NCI-H524 treated with DMSO at 0.1 percent for 48 hours (cell line): ENCODE results near the gene FOLR2.
"Not testable (repeated sequence)": the region's sequence is repeated elsewhere in the genome, so short reads cannot be mapped to it uniquely, and the experiment has no call there.

Experiments used
- DNase-seq: peaks from one replicate; lab custom pipeline; 2025; lab: John Stamatoyannopoulos, UW

The FOLR2 gene

DNA sequence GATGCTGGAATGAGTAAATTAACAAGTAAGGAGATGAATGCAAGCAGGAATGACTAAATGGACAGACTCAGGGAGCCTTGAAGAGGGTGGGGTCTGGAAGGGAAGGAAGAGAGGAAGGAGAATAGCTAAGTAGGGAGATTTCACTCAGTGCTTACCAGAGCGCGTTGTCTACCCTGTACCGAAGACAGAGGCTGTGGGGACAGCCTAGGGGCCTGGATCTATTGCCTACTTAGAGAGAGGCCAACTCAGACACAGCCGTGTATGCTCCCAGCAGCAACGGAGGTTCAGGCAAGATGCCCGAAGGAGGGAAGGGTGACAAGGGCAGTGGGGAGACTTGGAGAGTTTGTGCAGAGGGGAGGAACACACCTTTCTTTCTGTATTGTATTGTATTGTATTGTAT, at the start of gene FOLR2:
Gene FOLR2, plus strand, starts transcription at position 157 of the 400 bp plus-strand sequence. CDS start 1,791 bp downstream, outside the sequence.
- DNase-seq = no peak

DNA sequence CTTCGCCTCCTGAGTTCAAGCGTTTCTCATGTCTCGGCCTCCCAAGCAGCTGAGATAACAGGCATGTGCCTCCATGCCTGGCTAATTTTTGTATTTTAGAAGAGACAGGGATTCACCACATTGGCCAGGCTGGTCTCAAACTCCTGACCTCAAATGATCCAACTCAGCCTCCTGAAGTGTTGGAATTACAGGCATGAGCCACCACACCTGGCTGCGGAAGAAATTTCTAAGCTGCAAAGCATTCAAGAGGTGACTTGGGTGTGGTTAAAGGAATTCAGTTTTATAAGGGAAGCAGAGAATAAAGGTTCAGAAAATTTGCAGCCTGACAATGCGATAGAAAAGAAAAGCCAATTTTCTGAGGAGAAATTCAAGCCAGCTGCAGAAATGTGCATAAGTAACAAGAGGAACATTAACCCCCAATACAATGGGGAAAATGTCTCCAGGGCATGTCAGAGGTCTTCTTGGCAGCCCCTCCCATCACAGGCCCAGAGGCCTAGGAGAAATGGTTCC, 47.5 kb upstream of the FOLR2 start:
- not testable (repeated sequence) for DNase-seq

DNA sequence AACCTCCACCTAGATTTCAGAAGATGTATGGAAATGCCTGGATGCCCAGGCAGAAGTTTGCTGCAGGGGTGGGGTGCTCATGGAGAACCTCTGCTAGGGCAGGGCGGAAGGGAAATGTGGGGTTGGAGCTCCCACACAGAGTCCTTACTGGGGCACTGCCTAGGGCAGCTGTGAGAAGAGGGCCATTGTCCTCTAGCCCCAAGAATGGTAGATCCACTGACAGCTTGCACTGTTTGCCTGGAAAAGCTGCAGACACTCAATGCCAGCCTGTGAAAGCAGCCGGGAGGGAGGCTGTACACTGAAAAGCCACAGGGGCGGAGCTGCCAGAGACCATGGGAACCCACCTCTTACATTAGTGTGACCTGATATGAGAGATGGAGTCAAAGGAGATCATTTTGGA, 46.8 kb upstream of the FOLR2 start:
- not testable (repeated sequence) for DNase-seq

DNA sequence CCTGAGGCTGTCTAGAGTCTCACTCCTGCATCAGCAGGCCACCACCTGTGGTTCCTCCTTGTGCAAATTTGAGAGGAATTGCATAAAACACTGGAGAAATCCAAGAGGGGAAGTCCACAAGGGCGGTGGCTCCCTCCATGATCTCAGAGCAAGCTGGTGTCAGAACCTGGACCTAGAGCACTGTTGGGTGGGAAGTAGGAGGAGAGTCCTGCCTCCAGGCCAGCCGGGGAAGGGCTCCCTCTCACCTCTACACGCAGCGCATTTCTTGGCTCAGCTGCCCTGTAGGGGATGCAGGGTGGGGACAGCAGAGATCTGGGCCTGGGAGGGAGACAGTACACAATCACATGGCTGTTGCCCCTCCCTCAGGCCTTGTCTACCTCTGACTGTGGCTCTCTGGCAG, 44.6 kb upstream of the FOLR2 start:
- not testable (repeated sequence) for DNase-seq

DNA sequence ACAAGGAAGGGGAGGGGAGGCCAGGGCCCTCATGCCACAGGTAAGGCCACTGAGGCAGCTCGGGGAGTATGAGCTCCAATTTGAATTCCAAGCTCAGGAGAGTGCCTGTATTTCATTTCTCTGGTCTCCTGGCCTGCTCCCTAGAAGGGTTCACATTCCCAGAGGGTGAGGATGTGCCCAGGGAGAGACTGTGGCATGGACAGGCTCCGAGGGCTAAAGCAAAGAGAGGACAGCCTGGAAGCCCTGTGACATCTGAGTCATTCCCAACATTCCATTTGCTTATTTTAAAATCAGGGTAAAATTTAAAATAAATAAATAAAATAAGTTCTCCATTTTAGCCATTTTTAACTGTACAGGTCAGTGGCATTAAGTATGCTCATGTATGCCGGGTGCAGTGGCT, 43.3 kb upstream of the FOLR2 start:
- DNase-seq = no peak

DNA sequence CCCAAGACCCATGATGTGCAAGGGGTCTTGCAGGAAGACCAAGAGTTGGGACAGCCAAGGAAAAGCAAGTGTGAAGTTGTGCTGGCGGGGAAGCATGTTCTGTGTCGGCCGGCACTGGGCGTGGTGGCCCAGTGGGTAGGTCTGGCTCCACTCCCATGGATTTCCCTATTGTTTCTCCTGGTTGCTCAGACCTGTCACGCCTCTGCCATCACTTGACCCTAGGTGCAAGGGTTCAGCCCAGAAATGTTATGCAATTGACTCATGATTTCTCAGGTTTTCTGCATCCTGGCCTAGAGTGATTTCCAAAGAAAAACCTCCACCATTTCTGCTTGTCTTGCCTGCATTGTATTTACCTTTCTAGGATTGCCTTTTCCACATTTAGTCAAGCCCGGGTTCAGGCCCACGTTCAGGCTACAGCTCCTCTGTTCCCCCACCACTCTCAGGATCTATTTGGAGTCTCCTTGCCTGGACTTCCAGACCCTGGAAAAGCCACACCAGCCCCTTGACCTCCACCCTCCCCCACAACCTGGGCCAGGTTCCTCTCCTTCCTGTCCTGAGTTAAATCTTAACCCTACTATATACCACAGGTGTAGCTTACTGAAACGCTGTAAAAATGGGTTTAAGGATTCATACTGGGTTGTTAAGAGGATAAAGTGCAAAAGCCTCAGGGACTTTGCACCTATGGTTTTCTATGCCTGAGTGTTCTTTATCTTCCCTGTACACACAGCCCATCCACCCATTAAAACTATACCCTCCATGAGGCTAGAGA, 42.1 kb upstream of the FOLR2 start:
- DNase-seq = no peak

DNA sequence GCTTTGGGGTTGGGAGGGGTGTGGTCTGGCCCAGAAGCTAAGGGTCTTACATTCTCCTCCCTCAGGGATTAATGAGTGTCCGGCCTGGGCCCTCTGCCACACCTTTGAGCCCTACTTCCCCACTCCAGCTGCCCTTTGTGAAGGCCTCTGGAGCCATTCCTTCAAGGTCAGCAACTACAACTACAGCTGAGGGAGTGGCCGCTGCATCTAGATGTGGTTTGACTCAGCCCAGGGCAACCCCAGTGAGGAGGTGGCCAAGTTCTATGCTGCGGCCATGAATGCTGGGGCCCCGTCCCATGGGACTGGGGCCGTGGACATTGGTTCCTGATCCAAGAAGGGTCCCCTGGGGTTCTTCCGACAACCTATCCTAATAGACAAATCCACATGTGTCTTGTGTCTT, 38.9 kb upstream of the FOLR2 start:
- no peak for DNase-seq

DNA sequence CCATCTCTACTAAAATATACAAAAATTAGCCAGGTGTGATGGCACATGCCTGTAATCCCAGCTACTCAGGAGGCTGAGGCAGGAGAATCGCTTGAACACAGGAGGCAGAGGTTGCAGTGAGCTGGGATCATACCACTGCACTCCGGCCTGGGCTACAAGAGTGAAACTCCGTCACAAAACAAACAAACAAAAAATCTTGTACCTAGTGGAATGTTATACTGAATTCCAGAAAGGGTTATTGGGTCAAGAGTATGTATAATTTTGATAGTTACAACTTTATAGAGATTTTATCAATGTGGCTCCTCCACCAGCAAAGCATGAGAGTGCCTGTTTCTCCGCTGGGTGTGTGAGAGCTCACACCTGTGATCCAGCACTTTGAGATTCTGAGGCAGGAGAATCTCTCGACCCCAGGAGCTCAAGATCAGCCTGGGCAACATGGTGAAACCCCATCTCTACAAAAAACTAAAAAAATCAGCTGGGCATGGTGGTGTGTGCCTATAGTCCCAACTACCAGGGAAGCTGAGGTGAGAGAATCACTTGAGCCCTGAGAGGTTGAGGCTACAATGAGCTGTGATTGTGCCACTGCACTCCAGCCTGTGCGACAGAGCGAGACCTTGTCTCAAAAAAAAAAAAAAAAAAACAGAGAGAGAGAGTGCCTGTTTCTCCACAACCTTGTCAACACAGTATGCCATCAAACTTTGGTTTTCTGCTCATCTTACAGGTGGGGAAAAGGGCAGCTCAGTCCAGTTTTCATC, 37.4 kb upstream of the FOLR2 start:
- DNase-seq = no peak

DNA sequence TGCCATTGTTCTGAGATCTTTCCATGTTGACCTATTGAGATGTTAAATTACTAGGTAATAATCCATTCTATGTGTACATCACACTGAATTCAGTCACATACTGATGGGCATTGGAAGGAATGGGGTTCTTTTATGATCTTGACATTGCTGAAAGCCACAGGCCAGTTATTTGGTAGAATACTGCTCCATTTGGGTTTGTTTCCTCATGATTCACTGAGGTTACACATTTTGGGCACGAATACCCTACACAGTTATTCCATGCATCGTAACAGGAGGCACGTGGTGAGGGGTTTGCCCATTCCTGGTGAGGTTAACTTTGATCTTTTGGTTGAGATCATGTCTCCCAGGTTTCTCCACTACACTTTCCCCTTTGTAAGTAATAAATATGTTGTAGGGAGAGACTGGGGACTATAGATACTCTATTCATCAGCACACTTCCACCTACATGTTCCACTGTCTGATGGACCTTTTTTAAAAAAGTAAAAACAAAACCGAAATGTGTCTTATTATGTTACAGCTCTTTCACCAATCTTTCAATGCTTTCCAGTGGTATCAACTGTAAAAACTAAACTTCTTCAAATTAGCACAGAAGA, 36.7 kb upstream of the FOLR2 start:
- no peak for DNase-seq

DNA sequence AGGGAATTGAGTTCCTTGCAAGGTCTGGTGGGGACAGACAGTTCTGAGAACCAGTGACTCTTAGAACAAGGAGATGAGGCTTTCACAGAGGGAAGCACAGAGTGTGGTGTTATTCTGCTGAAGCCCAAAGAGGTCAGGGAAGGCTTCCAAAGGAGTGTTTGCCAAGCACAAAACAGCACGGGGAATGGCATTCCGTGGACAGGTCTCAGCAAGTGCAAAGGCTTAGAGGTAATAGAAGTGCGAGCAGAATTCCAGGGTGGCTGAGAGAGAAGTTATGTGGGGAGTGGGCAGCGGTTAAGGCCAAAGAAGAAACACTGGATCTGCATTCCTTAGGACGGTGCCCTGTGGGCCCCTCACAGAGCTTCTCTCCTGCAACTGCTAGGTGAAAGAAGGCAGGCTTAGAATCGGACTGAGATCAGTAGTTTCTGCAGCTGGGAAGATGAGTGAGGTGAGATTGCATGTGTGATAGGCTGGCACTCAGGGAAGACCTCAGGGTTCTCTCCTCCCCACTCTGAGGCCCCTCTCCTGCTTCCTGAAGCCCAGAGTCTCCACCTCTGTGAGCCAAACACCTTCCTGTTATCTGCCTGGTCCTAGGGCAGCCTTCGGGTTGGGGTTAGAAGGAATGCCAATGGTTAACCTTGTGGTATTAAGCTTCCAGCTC, 35.6 kb upstream of the FOLR2 start:
- DNase-seq = not testable (repeated sequence)

DNA sequence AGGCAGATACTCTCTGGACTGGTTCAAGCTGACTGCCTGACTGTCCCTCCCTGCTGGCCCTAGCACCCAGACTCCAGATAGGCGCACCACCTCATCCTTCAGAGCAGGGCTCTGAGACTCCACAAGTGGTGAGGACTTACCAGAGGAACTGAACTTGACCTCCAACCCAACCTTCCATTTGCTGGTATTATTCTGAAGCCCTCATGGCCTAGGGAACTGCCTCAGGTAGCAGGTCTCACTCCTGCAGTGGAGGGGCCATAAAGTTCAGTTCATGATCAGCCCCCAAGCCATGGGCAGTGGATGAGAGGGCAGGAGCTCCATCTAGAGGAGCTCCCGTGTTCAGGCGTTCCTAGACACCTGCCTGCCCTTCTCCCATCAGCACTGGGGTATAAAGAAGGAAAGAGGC, 35.0 kb upstream of the FOLR2 start:
- not testable (repeated sequence) for DNase-seq

DNA sequence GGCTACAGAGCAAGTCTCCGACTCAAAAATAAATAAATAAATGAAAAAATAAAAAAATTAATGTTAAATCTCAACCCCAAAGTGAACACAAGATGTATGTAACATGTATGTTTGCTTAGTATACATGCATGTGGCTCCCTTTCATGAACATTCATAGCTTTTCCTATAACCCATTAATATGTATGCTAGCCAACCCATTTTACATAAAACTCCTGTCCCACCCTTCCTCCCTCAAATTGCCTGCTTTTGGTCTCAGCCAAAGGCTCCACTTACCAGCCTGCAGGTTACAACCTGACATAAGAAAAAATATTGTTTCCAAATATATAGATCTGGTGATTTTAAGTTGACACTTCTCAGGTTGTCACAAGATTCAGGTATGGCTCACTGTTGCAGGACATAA, 28.3 kb upstream of the FOLR2 start:
- DNase-seq = no peak

DNA sequence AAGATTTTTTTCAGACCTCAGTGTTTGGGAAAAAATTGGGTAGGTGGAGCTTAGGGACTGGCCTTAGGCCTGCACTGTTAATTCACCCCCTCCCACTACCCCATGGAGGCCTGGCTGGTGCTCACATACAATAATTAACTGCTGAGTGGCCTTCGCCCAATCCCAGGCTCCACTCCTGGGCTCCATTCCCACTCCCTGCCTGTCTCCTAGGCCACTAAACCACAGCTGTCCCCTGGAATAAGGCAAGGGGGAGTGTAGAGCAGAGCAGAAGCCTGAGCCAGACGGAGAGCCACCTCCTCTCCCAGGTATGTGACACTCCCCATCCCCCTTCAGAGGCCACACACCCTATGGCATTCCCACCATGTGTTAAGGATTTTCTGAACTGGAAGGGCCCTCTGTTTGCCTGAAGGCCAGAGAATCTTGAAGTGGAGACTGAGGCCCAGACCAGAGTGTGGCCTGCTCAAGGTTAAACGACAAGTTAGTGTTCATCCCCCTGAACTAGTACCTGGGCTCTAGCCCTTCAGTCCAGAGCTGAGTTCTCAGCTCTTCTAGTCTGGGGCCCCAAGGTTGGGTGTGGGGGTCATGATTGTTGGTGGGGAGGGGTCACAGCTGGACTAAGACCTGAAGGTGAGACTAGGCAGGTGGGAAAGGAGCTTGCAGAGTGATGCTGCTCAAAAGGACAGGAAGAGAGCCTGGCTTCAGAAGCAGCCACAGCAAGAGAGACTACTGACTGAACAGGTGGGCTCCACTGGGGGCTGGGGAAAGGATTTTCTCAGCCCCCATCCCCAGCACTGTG, 26.9 kb upstream of the FOLR2 start:
- peak; percentile 46 for DNase-seq

DNA sequence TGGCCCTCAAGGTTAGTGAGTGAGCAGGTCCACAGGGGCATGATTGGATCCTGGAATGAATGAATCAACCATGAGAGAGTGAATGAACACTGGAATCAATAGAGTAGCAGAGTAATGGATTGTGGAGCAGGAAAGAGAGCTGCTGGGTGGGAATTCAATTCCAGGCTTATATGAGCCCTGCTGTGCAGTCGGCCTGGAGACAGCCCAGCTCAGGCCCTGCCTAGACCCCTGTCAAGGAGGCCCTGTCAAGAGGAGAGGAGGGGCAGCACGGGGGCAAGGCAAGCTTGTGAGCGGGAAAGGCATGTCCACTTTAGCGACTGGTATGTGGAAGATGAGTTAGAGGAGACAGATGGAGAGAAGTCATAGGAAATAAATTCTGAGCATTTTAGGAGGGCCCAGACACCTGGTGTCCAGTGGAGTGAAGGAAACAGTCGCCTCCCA, 25.9 kb upstream of the FOLR2 start:
- no peak for DNase-seq

DNA sequence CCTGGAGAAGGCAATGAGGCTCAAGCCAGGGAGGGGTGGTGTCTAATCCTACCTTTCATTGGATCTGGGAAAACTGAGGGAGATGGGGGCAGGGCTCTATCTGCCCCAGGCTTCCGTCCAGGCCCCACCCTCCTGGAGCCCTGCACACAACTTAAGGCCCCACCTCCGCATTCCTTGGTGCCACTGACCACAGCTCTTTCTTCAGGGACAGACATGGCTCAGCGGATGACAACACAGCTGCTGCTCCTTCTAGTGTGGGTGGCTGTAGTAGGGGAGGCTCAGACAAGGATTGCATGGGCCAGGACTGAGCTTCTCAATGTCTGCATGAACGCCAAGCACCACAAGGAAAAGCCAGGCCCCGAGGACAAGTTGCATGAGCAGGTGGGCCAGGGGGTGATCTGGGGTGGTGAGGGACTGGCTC, 24.6 kb upstream of the FOLR2 start, which contains the start of gene FOLR1:
Gene FOLR1, plus strand, starts transcription at position 180 of the 421 bp plus-strand sequence. Its CDS starts 34 bp downstream, at position 214.
- no peak for DNase-seq

DNA sequence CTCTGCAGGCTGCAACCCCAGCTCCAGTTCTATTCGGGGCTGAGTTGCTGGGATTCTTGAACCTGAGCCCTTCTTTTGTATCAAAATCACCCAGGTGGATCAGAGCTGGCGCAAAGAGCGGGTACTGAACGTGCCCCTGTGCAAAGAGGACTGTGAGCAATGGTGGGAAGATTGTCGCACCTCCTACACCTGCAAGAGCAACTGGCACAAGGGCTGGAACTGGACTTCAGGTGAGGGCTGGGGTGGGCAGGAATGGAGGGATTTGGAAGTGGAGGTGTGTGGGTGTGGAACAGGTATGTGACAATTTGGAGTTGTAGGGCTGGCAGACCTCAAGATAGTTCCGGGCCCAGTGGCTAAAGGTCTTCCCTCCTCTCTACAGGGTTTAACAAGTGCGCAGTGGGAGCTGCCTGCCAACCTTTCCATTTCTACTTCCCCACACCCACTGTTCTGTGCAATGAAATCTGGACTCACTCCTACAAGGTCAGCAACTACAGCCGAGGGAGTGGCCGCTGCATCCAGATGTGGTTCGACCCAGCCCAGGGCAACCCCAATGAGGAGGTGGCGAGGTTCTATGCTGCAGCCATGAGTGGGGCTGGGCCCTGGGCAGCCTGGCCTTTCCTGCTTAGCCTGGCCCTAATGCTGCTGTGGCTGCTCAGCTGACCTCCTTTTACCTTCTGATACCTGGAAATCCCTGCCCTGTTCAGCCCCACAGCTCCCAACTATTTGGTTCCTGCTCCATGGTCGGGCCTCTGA, 20.9 kb upstream of the FOLR2 start:
- no peak for DNase-seq

DNA sequence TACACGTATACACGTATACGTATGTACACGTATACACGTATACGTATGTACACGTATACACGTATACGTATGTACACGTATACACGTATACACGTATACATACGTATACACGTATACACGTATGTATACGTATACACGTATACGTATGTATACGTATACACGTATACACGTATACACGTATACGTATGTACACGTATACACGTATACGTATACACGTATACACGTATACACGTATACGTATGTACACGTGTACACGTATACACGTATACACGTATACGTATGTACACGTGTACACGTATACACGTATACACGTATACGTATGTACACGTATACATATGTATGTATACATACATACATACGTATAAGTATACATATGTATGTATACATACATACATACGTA, 15.1 kb upstream of the FOLR2 start:
- not testable (repeated sequence) for DNase-seq

DNA sequence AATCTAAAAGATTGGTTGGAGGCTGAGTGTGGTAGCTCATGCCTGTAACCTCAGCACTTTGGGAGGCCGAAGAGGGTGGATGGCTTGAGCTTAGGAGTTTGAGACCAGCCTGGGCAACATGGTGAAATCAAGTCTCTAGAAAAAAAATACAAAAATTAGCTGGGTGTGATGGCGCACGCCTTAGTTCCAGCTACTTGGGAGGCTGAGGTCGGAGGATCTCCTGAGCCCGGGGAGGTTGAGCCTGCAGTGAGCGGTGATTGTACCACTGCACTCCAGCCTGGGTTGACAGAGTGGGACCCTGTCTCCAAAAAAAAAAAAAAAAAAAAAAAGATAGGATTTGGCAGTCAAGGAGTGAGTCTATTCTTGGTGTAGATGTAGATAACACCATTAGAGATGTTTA, 14.0 kb upstream of the FOLR2 start:
- DNase-seq = no peak

DNA sequence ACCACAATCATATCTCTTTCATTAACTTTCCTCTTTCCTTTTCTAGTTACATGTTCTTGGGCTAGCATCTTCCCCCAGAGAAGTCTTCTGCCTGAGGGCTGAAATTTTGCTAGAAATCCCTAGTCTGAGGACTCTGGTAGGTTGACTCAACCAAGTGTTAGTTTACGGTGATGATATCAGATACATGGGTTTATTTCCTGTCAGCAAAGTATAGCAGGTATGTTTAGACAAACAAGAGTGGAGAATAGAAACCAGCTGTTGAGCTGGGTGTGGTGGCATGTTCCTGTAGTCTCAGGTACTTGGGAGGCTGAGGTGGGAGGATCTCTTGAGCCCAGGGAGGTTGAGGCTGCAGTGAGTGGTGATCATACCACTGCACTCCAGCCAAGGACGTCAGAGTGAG, 13.4 kb upstream of the FOLR2 start:
- DNase-seq = no peak

DNA sequence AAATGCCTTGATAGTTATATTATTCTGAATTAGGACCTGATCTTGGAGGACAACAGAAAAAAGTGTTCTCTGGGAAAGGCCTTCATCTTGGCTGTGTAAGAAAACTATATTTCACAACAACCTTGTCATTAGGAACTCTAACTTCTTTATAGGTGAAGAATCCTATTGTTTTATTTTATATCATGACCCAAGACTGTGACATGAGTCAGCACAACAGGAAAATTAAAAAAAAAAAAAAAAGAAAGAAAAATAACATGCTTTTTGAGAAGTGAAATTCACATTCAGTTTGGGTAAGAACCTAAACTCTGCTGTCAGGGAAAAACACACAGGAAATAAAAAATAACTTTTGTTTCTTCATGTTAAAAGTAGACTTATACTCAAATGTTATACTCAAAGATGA, 11.7 kb upstream of the FOLR2 start:
- DNase-seq = no peak
